ENCODE measurements around the gene ALG12. TPM values are rescaled to one million over a fixed set of nuclear protein-coding genes. Genes with fewer than 3 reads are reported as not detected.

ALG12 gene
- total and polyA plus RNA-seq, 2 of the 4 experiments (the other 2 are of a cell fraction), result 7.2 to 10.9 TPM

DNA sequence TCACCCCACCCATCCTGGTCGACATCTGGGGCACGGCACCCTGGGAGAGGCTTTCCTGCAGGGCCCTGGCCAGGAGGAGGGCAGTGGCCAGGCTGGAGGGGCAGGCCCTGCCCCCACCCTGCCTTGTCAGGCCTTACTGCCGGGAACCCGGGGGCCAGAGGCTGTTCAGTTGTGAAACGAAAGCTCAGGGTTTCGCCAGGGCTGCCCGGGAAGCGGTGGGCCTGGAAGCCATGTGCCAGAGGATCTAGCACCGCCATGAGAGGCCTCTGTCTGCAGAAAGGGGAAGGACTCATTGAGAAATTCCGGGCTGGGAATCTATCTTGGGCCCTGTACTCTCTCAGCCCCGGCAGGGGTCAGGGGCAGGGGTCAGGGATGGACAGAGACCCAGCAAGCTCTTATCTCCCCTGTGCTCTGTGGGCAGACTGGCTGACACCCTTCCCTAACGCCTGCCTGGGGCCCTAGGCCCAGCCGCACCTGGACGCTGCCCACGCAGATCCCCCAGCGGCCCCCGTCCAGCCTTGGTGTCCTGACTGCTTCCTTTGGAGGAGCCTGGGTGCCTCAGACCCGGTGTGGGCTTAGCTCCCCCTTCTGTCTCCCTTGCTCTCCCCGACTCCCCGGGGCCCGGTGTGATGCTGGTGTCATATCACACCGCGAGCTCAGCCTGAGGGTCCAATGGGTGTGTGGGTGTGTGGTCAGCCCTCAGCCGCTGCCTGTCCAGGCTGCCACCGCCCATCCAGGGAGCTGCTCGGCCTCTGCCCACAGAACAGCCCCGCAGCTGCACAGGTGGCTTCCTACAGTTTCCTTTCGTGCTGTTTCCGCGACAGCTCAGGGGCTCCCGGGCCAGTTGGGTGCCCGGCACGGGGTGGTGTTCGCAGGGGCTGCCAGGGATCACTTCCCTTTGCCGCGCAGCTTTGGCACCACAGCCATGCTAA, 48.8 kb upstream of the ALG12 start:
- Histone ChIP-seq H3K9me3 (ENCODE audit: control insufficient read depth, insufficient read depth, low read length) (no peaks in the 10 kb centered on the region), H3K23ac (ENCODE audit: low read depth, low read length) (no peak overlapping the region), H3K27ac (ENCODE audit: insufficient read depth, low read length) (peak overlapping the region; percentile 26), H4K20me1 (ENCODE audit: insufficient read depth, low read length) (peaks cover 25% of the 10 kb centered on the region), H3K4me3 (ENCODE audit: insufficient read depth, low read depth, low read length) (no peak overlapping the region), H3K56ac (ENCODE audit: extremely low read depth, insufficient read depth, low read length) (no peak overlapping the region), H2BK15ac (ENCODE audit: low read depth, low read length) (no peak overlapping the region), H3K18ac (ENCODE audit: low read depth, low read length) (peak overlapping the region; percentile 1; the same call in 1 of the 2 replicates), H2AK9ac (replicated peaks; ENCODE audit: low read depth, low read length, poor library complexity) (peak overlapping the region; percentile 78), H3K9me1 (ENCODE audit: insufficient read depth, low read length) (peaks cover 7% of the 10 kb centered on the region), H4K91ac (ENCODE audit: insufficient read depth, low read depth, low read length) (peak overlapping the region; percentile 49), H3K14ac (replicated peaks; ENCODE audit: low read depth, low read length) (peak overlapping the region; percentile 10; the same call in 1 of the 2 replicates), H4K8ac (ENCODE audit: low read depth in 2 of 2, low read length in 2 of 2) (peak overlapping the region; percentile 50 to 58; a peak in 2 of 4 replicates), H2BK5ac (ENCODE audit: low read depth, low read length, poor library complexity, severe bottlenecking) (peak overlapping the region; percentile 22), H2BK120ac (ENCODE audit: low read depth, low read length) (peak overlapping the region; percentile 47), H3K4me2 (ENCODE audit: low read depth, low read length) (peak overlapping the region; percentile 11; the same call in 1 of the 2 replicates), H3K4ac (ENCODE audit: low read depth, low read length) (peak overlapping the region; percentile 64; the same call in 1 of the 2 replicates), H4K5ac (ENCODE audit: low read depth, low read length) (no peak overlapping the region; the same call in 1 of the 2 replicates), H3K27me3 (ENCODE audit: control insufficient read depth, insufficient read depth, low read length) (no peaks in the 10 kb centered on the region), H2AK5ac (ENCODE audit: low read depth, low read length) (peak overlapping the region; percentile 68; the same call in 1 of the 2 replicates), H3K4me1 (ENCODE audit: control insufficient read depth, insufficient read depth, low read length) (peaks cover 43% of the 10 kb centered on the region), H3K79me1 (ENCODE audit: low read depth in 1 of 2, low read length in 2 of 2) (peaks cover 15 to 52% of the 10 kb centered on the region in 2 experiments), H3K36me3 (ENCODE audit: control insufficient read depth, insufficient read depth, low read length) (peaks cover 26% of the 10 kb centered on the region), H2BK20ac (ENCODE audit: low read depth, low read length) (no peak overlapping the region), H3K9ac (ENCODE audit: low read depth, low read length) (peak overlapping the region; percentile 18; the same call in 1 of the 2 replicates), H2AFZ (replicated peaks; ENCODE audit: low read length, poor library complexity) (peak overlapping the region; percentile 82)
- ATAC-seq (ENCODE audit: low read depth), result no peak
- in situ Hi-C loops (cut with MboI; ENCODE audit: low sequenced_read_pairs), result no loop called here
- dilution Hi-C loops (cut with HindIII; ENCODE audit: low sequenced_read_pairs, unreplicated experiment), result no loop called here
- 48% methylated on average over 22 of the region's 36 CpGs; no CpG with 5 or more reads in 1 of the 2 experiments for WGBS, 2 experiments (ENCODE audit: extremely low coverage in 2 of 2, insufficient read length in 1 of 2)
- BruUV-seq (replicated peaks), result no TSS peak
- TF ChIP-seq RAD21 (IDR thresholded peaks at IDR 0.05; ENCODE audit: low read length), result no peak
- TF ChIP-seq CEBPB (IDR thresholded peaks at IDR 0.05; ENCODE audit: low read depth, low read length), result peak; percentile 53
- 0 out of 2 replicates have a peak, but pooled peaks have one; percentile 21 for TF ChIP-seq POLR2A (IDR thresholded peaks at IDR 0.05; ENCODE audit: low read depth, low read length)
- TF ChIP-seq MXI1 (IDR thresholded peaks at IDR 0.05; ENCODE audit: borderline replicate concordance, low read depth, low read length), result peak; percentile 55; the same call in 1 of the 2 replicates
- peak; percentile 25; the same call in 1 of the 2 replicates for TF ChIP-seq MAZ (IDR thresholded peaks at IDR 0.05; ENCODE audit: borderline replicate concordance, low read depth, low read length)
- DNase-seq, result no peak
- intact Hi-C loops (cut with micrococcal nuclease), result no loop called here
- ChIA-PET CTCF (no interaction called here), POLR2A (ENCODE audit: unreplicated experiment) (no interaction called here)

Measured in IMR-90 (cell line).